Neural crest cell (in vitro differentiated cells): ENCODE results near the gene KANK3. TPM values are rescaled to one million over a fixed set of nuclear protein-coding genes. Genes with fewer than 3 reads are reported as not detected.

Experiments
- DNase-seq: peaks from one replicate; pipeline ENCODE4 v3.0.0; 2021; ENCODE audit warnings: low read depth, mixed read lengths, low spot score
- H3K27ac Mint-ChIP-seq: one replicate; pipeline ENCODE4 v1.8.0; 2021; ENCODE audit warnings: mild to moderate bottlenecking, mixed read lengths; ENCODE audit not compliant: unreplicated experiment
- H3K27me3 Mint-ChIP-seq: 2 replicates; pipeline ENCODE4 v1.8.0; 2021; ENCODE audit warnings: low read depth, mild to moderate bottlenecking, mixed read lengths
- H3K36me3 Mint-ChIP-seq: 2 replicates; pipeline ENCODE4 v1.8.0; 2021; ENCODE audit warnings: low read depth, mild to moderate bottlenecking, mixed read lengths
- H3K4me1 Mint-ChIP-seq: 2 replicates; pipeline ENCODE4 v1.8.0; 2021; ENCODE audit warnings: mixed read lengths
- H3K4me3 Mint-ChIP-seq: one replicate; pipeline ENCODE4 v1.8.0; 2021; ENCODE audit warnings: mild to moderate bottlenecking, mixed read lengths
- H3K9me3 Mint-ChIP-seq: 2 replicates; pipeline ENCODE4 v1.8.0; 2021; ENCODE audit warnings: mixed read lengths
- CTCF ChIP-seq: fragments of 200-600 bp; sonication (generic); conservative IDR thresholded peaks from 2 replicates; pipeline ENCODE4 v1.5.0; 2021; ENCODE audit warnings: antibody characterized with exemption, mild to moderate bottlenecking
- total RNA-seq: library from RNA; stranded (reverse); gene quantifications from 2 replicates; pipeline ENCODE4 v1.2.1, GENCODE V29; 2021

KANK3 gene
- total RNA-seq, 1 donor from 2014 or later: 0.77 TPM

- Mint-ChIP-seq H3K36me3 (no peaks in the 10 kb centered on the region), H3K4me1 (peaks cover 17% of the 10 kb centered on the region), H3K27ac (no peak overlapping the region), H3K9me3 (no peaks in the 10 kb centered on the region), H3K4me3 (peak overlapping the region; percentile 11), H3K27me3 (peaks cover 53% of the 10 kb centered on the region)
- DNase-seq: peak; percentile 32
- no peak for TF ChIP-seq CTCF
These were observed 24.4 kb upstream of the KANK3 start for GRCh38 chr19:8367327-8368001.

GRCh38 chr19:8366961-8367326 is 23.9 kb upstream of the KANK3 start:
- TF ChIP-seq CTCF: no peak
- Mint-ChIP-seq H3K4me3 (peak overlapping the region; percentile 11), H3K4me1 (peaks cover 17% of the 10 kb centered on the region), H3K27me3 (peaks cover 58% of the 10 kb centered on the region), H3K27ac (no peak overlapping the region), H3K9me3 (no peaks in the 10 kb centered on the region), H3K36me3 (no peaks in the 10 kb centered on the region)
- no peak for DNase-seq

GRCh38 chr19:8366121-8366581 is 23.1 kb upstream of the KANK3 start:
- Mint-ChIP-seq H3K27me3 (peaks cover 62% of the 10 kb centered on the region), H3K4me1 (peaks cover 17% of the 10 kb centered on the region), H3K36me3 (no peaks in the 10 kb centered on the region), H3K9me3 (no peaks in the 10 kb centered on the region), H3K4me3 (no peak overlapping the region), H3K27ac (no peak overlapping the region)
- DNase-seq: no peak
- TF ChIP-seq CTCF: no peak

GRCh38 chr19:8363803-8364771 is 21.0 kb upstream of the KANK3 start, which contains the start of gene ANGPTL4:
TSS of gene ANGPTL4 (plus strand) at chr19:8364155. CDS start at chr19:8364322, 167 bp downstream.
- peak; percentile 25 for TF ChIP-seq CTCF
- Mint-ChIP-seq H3K36me3 (no peaks in the 10 kb centered on the region), H3K4me3 (peak within 1 kb of the TSS; percentile 77), H3K9me3 (no peaks in the 10 kb centered on the region), H3K4me1 (peaks cover 17% of the 10 kb centered on the region), H3K27me3 (peaks cover 64% of the 10 kb centered on the region), H3K27ac (no peak within 1 kb of the TSS)
- DNase-seq: peak; percentile 27

- TF ChIP-seq CTCF: no peak
- H3K4me3 Mint-ChIP-seq: no peak overlapping the region
- no peak for DNase-seq
- H3K9me3 Mint-ChIP-seq: no peaks in the 10 kb centered on the region
- H3K4me1 Mint-ChIP-seq: peaks cover 10% of the 10 kb centered on the region
- H3K27me3 Mint-ChIP-seq: peaks cover 57% of the 10 kb centered on the region
- no peaks in the 10 kb centered on the region for H3K36me3 Mint-ChIP-seq
- no peak overlapping the region for H3K27ac Mint-ChIP-seq
These were observed 19.1 kb upstream of the KANK3 start for GRCh38 chr19:8361921-8362793.
